Colonic mucosa (tissue), 4 donors: Measurements from ENCODE around the gene M1AP. TPM values are rescaled to one million over a fixed set of nuclear protein-coding genes. Genes with fewer than 3 reads are reported as not detected.

Experiments
- DNase-seq: peaks from one replicate; pipeline ENCODE4 v3.0.0-alpha.2; 2020
- H3K27ac ChIP-seq: fragments of 200-600 bp; one replicate; pipeline ENCODE4 v1.8.0; 2021
- H3K27me3 ChIP-seq: fragments of 200-600 bp; one replicate; pipeline ENCODE4 v1.8.0; 2021
- H3K36me3 ChIP-seq: fragments of 200-600 bp; one replicate; pipeline ENCODE4 v1.8.0; 2021
- H3K4me1 ChIP-seq: fragments of 200-600 bp; one replicate; pipeline ENCODE4 v1.8.0; 2021; ENCODE audit warnings: mild to moderate bottlenecking
- H3K4me3 ChIP-seq: fragments of 200-600 bp; one replicate; pipeline ENCODE4 v1.8.0; 2021
- H3K9ac ChIP-seq, 2 donors: one replicate each; pipeline ENCODE4 v1.7.0; 2013; ENCODE audit warnings: control low read depth in 2 of 2, low read depth in 2 of 2, low read length in 2 of 2
- H3K9me3 ChIP-seq: fragments of 200-600 bp; one replicate; pipeline ENCODE4 v1.8.0; 2021
- CTCF ChIP-seq: fragments of 200-600 bp; IDR thresholded peaks from one replicate; pipeline ENCODE4 v1.8.0; 2022; ENCODE audit warnings: antibody characterized with exemption, mild to moderate bottlenecking
- intact Hi-C: fragments of 100-400 bp; cut with DNase I; formaldehyde crosslinking; loops from one replicate; pipeline ENCODE4 v1.14.1; 2022
- total RNA-seq, 2 donors: library from RNA; stranded (reverse); fragmentation: NEBNext Ultra II Directional in 1 of 2; extraction: Animal tissue kit (Norgen Biotek cat#: 25700) in 1 of 2; gene quantifications; one replicate each; pipeline ENCODE4 v1.2.1, GENCODE V29; 2021
- donor health status: healthy.
- donor health status: DM: no; HTN: no; CAD: no.
- donor health status: DM: no; HTN: no; CAD: no.

Gene M1AP
- total RNA-seq, 2 donors from 2014 or later = 0.35 TPM; not detected in 1

DNA sequence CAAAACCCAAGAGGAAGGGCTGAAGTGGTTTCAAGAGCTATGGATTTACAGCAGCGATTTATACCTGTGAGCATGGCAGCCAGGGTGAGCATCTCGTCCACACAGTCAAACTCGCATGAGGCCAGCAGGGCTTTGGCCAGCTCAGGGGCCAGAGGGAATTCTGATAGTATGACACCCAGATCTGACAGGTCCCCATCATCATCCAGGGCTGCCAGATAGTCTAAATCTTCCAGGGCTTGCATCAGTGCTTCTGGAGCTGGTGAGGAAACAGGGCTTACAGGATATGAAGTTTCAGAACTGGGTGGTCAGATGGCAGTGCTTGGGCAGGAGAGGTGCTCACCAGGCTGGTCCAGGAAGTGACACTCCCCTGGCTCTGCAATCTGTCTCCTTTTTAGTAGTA, 125.6 kb downstream of the M1AP start:
- DNase-seq = no peak
- intact Hi-C loops = no loop called here
- Histone ChIP-seq H3K27ac (no peak overlapping the region), H3K27me3 (no peaks in the 10 kb centered on the region), H3K9ac (no peak overlapping the region), H3K4me3 (no peak overlapping the region), H3K4me1 (no peaks in the 10 kb centered on the region), H3K36me3 (peaks cover 9% of the 10 kb centered on the region), H3K9me3 (no peaks in the 10 kb centered on the region)
- TF ChIP-seq CTCF = no peak

GRCh38 chr2:74516650-74517049, 131.5 kb downstream of the M1AP start:
- no peak for TF ChIP-seq CTCF
- Histone ChIP-seq H3K36me3 (no peaks in the 10 kb centered on the region), H3K9ac (no peak overlapping the region), H3K4me1 (peaks cover 18% of the 10 kb centered on the region), H3K27ac (no peak overlapping the region), H3K4me3 (no peak overlapping the region), H3K9me3 (no peaks in the 10 kb centered on the region), H3K27me3 (peaks cover 50% of the 10 kb centered on the region)
- DNase-seq = no peak
- intact Hi-C loops = no loop called here

GRCh38 chr2:74515981-74516633, 132.0 kb downstream of the M1AP start:
- no peak for TF ChIP-seq CTCF
- H3K4me3 ChIP-seq = peak overlapping the region; percentile 31
- intact Hi-C loops = no loop called here

GRCh38 chr2:74515271-74515980, 132.7 kb downstream of the M1AP start:
- intact Hi-C loops = no loop called here
- no peak for DNase-seq
- TF ChIP-seq CTCF = no peak

More at GRCh38 chr2:74515981-74516633, 132.0 kb downstream of the M1AP start:
- Histone ChIP-seq H3K4me1 (peaks cover 18% of the 10 kb centered on the region), H3K9ac (no peak overlapping the region), H3K9me3 (no peaks in the 10 kb centered on the region), H3K36me3 (no peaks in the 10 kb centered on the region), H3K27me3 (peaks cover 55% of the 10 kb centered on the region), H3K27ac (no peak overlapping the region)
- DNase-seq = peak; percentile 77

DNA sequence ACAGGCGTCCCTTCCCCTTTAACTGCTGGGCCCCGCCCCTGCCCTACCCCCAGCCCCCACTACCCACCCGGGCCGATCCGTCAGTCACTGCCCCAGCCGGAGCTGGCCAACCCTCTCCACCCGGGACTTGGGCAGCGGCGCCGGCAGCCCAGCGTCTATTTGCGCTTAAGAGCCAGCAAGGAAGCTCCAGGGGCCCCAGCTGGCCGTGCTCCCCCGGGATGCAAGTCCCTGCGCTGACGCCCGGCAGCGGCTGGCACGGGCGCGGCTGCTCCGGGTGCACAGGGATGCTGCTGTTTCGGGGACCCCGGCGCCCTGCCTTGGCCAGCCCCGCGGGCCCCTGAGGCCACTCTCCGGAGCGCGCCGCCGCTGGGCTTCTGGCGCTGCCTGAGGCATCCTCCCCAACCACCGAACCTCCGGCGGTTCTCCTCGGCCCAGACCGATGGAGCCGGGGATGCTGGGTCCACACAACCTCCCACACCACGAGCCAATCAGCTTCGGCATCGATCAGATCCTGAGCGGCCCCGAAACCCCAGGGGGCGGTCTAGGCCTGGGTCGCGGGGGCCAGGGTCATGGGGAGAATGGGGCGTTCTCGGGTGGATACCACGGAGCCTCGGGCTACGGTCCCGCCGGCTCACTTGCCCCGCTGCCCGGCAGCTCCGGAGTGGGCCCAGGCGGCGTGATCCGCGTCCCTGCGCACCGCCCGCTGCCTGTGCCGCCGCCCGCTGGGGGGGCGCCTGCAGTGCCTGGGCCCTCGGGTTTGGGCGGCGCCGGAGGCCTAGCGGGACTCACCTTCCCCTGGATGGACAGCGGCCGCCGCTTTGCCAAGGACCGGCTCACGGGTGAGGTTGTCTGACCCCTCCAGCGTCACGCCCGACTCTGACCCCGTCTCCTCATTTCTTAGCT, 133.5 kb downstream of the M1AP start, which contains the start of gene TLX2:
TLX2 (plus strand) TSS at position 83 of the 903 bp plus-strand sequence; CDS start at position 440, 357 bp downstream.
- intact Hi-C loops = no loop called here
- Histone ChIP-seq H3K4me3 (no peak within 1 kb of the TSS), H3K36me3 (no peaks in the 10 kb centered on the region), H3K27ac (no peak within 1 kb of the TSS), H3K27me3 (peaks cover 67% of the 10 kb centered on the region), H3K9me3 (no peaks in the 10 kb centered on the region), H3K4me1 (peaks cover 18% of the 10 kb centered on the region), H3K9ac (no peak within 1 kb of the TSS)
- TF ChIP-seq CTCF = no peak
- no peak for DNase-seq

More at GRCh38 chr2:74515271-74515980, 132.7 kb downstream of the M1AP start:
- peak overlapping the region; percentile 31 for H3K4me3 ChIP-seq
- no peak overlapping the region for H3K9ac ChIP-seq
- H3K27ac ChIP-seq = no peak overlapping the region
- no peaks in the 10 kb centered on the region for H3K36me3 ChIP-seq
- H3K27me3 ChIP-seq = peaks cover 60% of the 10 kb centered on the region
- H3K9me3 ChIP-seq = no peaks in the 10 kb centered on the region
- peaks cover 18% of the 10 kb centered on the region for H3K4me1 ChIP-seq
